HL-60 (cell line): ENCODE data around the gene OR2A12.
A peak's percentile ranks its signal among the peaks of the same experiment; 100 is the strongest.

Source experiments
- POLR2AphosphoS5 ChIP-seq: IDR thresholded peaks from 2 replicates; pipeline ENCODE4 v1.6.1; 2012; ENCODE audit warnings: low read depth
- SPI1 ChIP-seq: IDR thresholded peaks from 2 replicates; pipeline ENCODE4 v1.6.1; 2012; ENCODE audit warnings: low read depth, mild to moderate bottlenecking, borderline replicate concordance
- TF ChIP-seq, protein P1 (sequence below): IDR thresholded peaks from one replicate; pipeline ENCODE4 v1.5.1; 2011; ENCODE audit warnings: low read length, control low read depth, inconsistent platforms; ENCODE audit not compliant: insufficient read depth
- TF ChIP-seq, protein P2 (sequence below): IDR thresholded peaks from 2 replicates; pipeline ENCODE4 v1.6.1; 2012; ENCODE audit warnings: low read depth; ENCODE audit not compliant: insufficient replicate concordance

DNA sequence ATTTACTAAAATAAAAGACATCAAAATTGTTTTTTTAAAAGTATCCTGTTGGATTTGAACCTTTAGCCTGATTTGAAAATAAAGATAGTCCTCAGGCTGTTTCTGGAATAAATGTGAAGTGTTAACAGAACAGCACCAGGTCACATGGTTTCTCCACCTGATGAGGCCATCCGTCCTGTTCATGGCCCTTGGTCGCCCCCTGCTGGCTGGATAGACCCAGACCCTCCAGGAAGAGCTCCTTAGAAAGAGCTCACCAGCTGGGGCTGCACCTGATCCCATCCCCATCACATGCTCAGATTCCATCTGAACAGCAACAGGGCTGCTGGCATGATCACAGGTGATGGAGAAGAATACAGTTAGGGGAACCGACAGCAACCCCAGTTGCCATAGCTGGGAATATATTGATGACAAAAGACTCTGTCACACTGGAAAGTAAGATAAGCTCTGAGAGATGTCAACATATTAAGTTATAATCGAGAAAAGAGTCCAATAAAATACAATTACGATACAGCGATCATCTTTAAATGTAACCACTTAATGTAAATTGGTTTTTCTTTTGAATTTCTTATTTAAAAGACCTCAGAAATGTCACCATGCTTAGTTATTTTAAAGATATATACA is 41.7 kb downstream of the OR2A12 start:
- TF ChIP-seq, protein P1, sequence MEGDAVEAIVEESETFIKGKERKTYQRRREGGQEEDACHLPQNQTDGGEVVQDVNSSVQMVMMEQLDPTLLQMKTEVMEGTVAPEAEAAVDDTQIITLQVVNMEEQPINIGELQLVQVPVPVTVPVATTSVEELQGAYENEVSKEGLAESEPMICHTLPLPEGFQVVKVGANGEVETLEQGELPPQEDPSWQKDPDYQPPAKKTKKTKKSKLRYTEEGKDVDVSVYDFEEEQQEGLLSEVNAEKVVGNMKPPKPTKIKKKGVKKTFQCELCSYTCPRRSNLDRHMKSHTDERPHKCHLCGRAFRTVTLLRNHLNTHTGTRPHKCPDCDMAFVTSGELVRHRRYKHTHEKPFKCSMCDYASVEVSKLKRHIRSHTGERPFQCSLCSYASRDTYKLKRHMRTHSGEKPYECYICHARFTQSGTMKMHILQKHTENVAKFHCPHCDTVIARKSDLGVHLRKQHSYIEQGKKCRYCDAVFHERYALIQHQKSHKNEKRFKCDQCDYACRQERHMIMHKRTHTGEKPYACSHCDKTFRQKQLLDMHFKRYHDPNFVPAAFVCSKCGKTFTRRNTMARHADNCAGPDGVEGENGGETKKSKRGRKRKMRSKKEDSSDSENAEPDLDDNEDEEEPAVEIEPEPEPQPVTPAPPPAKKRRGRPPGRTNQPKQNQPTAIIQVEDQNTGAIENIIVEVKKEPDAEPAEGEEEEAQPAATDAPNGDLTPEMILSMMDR = peak; percentile 69
- TF ChIP-seq, protein P2, sequence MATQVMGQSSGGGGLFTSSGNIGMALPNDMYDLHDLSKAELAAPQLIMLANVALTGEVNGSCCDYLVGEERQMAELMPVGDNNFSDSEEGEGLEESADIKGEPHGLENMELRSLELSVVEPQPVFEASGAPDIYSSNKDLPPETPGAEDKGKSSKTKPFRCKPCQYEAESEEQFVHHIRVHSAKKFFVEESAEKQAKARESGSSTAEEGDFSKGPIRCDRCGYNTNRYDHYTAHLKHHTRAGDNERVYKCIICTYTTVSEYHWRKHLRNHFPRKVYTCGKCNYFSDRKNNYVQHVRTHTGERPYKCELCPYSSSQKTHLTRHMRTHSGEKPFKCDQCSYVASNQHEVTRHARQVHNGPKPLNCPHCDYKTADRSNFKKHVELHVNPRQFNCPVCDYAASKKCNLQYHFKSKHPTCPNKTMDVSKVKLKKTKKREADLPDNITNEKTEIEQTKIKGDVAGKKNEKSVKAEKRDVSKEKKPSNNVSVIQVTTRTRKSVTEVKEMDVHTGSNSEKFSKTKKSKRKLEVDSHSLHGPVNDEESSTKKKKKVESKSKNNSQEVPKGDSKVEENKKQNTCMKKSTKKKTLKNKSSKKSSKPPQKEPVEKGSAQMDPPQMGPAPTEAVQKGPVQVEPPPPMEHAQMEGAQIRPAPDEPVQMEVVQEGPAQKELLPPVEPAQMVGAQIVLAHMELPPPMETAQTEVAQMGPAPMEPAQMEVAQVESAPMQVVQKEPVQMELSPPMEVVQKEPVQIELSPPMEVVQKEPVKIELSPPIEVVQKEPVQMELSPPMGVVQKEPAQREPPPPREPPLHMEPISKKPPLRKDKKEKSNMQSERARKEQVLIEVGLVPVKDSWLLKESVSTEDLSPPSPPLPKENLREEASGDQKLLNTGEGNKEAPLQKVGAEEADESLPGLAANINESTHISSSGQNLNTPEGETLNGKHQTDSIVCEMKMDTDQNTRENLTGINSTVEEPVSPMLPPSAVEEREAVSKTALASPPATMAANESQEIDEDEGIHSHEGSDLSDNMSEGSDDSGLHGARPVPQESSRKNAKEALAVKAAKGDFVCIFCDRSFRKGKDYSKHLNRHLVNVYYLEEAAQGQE = no peak
- no peak for TF ChIP-seq POLR2AphosphoS5
- no peak for TF ChIP-seq SPI1
